ENCODE results near the gene DDX51. TPM values are rescaled to one million over a fixed set of nuclear protein-coding genes. Genes with fewer than 3 reads are reported as not detected.

The DDX51 gene, protein sequence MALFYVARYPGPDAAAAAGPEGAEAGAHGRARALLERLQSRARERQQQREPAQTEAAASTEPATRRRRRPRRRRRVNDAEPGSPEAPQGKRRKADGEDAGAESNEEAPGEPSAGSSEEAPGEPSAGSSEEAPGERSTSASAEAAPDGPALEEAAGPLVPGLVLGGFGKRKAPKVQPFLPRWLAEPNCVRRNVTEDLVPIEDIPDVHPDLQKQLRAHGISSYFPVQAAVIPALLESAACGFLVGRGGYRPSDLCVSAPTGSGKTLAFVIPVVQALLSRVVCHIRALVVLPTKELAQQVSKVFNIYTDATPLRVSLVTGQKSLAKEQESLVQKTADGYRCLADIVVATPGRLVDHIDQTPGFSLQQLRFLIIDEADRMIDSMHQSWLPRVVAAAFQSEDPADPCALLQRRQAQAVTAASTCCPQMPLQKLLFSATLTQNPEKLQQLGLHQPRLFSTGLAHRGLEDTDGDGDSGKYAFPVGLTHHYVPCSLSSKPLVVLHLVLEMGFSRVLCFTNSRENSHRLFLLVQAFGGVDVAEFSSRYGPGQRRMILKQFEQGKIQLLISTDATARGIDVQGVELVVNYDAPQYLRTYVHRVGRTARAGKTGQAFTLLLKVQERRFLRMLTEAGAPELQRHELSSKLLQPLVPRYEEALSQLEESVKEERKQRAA
- total RNA-seq (2014; rRNA removed) (26.7 and 37.9 TPM in 2 replicates), Bru-seq, nascent RNA (percentile 81 among the genes with signal in this experiment), BruChase-seq, experiment 1, labeled RNA remaining after a 6-hour chase (percentile 94 among the genes with signal in this experiment), BruChase-seq, experiment 2, labeled RNA remaining after a 2-hour chase (percentile 89 among the genes with signal in this experiment)
- long read RNA-seq, full-length matches to known transcripts = 46 of 140 reads
- long read RNA-seq, partial matches to known transcripts = 25 of 140 reads
- long read RNA-seq, other reads (novel, unspliced or antisense) = 69 of 140 reads

DNA sequence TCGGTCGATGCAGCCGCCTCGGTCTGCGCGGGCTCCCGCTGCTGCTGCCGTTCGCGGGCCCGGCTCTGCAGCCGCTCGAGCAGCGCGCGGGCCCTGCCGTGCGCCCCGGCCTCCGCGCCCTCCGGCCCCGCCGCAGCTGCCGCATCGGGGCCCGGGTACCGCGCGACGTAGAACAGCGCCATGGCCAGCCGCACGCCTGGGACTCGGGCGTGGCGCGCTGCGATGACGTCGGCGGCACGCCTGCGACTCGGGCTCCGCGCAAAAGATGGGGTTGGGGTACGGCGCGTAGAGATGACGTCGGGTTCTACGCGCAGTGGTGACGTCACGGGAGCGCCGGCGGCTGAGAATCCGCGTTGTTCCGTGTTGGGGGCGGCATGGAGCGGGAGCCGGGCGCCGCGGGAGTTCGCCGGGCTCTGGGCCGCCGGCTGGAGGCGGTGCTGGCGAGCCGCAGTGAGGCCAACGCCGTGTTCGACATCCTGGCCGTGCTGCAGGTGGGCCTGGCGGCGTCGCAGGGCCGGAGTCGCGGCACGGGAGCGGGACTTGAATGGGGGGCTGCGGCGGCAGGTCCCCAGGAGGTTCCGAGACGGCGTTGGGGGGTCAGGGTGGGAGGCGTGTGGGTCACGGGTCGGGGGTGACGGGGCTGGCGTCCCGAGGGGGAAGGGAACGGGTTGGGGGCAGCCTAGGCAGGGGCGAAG lies at the start of gene DDX51, which contains the start of gene NOC4L:
TSS of gene DDX51 (minus strand) at position 205 of the 695 bp plus-strand sequence. CDS start at position 182, 23 bp downstream.
TSS of gene NOC4L (plus strand) at position 343 of the 695 bp plus-strand sequence. CDS start at position 375, 32 bp downstream.
- ATAC-seq (peak; percentile 87), DNase-seq (peak; percentile 97)
- POLR2A ChIA-PET (ENCODE audit: unreplicated experiment) = no interaction called here
- peak within 1 kb of the TSS; percentile 34; the same call in 1 of the 2 replicates for H3K27ac ChIP-seq (ENCODE audit: low read length)
- no peaks in the 10 kb centered on the region for H3F3A ChIP-seq (ENCODE audit: low read length, unreplicated experiment)
- peak within 1 kb of the TSS; percentile 86 for H3K4me3 ChIP-seq (ENCODE audit: low read length)
- H3K4me2 ChIP-seq (ENCODE audit: low read length) = peak within 1 kb of the TSS; percentile 100
- CTCF ChIA-PET = no interaction called here
- H3K9me2 ChIP-seq (replicated peaks; ENCODE audit: low read length) = no peaks in the 10 kb centered on the region
- H2AFZ ChIP-seq (ENCODE audit: low read length) = peak within 1 kb of the TSS; percentile 91
- 0 out of 2 replicates have a peak, but pooled peaks cover 6% of the 10 kb centered on the region for H4K20me1 ChIP-seq (ENCODE audit: low read length)
- H3K9ac ChIP-seq (ENCODE audit: low read length) = peak within 1 kb of the TSS; percentile 98
- peaks cover 64% of the 10 kb centered on the region for H3K79me2 ChIP-seq (ENCODE audit: low read length)
- intact Hi-C loops (cut with micrococcal nuclease) = no loop called here
- no peaks in the 10 kb centered on the region for H3K9me3 ChIP-seq (ENCODE audit: low read length)
- H3K27me3 ChIP-seq (ENCODE audit: low read length) = no peaks in the 10 kb centered on the region
- BruUV-seq (replicated peaks) = no TSS peak
- peaks cover 46% of the 10 kb centered on the region for H3K36me3 ChIP-seq (ENCODE audit: low read depth, low read length)
- peaks cover 18% of the 10 kb centered on the region; the same call in 1 of the 2 replicates for H3K4me1 ChIP-seq (ENCODE audit: insufficient read depth, low read length)
- TF ChIP-seq, protein P1, sequence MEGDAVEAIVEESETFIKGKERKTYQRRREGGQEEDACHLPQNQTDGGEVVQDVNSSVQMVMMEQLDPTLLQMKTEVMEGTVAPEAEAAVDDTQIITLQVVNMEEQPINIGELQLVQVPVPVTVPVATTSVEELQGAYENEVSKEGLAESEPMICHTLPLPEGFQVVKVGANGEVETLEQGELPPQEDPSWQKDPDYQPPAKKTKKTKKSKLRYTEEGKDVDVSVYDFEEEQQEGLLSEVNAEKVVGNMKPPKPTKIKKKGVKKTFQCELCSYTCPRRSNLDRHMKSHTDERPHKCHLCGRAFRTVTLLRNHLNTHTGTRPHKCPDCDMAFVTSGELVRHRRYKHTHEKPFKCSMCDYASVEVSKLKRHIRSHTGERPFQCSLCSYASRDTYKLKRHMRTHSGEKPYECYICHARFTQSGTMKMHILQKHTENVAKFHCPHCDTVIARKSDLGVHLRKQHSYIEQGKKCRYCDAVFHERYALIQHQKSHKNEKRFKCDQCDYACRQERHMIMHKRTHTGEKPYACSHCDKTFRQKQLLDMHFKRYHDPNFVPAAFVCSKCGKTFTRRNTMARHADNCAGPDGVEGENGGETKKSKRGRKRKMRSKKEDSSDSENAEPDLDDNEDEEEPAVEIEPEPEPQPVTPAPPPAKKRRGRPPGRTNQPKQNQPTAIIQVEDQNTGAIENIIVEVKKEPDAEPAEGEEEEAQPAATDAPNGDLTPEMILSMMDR (conservative IDR thresholded peaks at IDR 0.05; ENCODE audit: low read depth, low read length) = no peak
- TF ChIP-seq EZH2 (IDR thresholded peaks at IDR 0.05; ENCODE audit: low read length, unreplicated experiment) (no peak), EZH2phosphoT487 (IDR thresholded peaks at IDR 0.05; ENCODE audit: borderline replicate concordance, low read length) (no peak)

DNA sequence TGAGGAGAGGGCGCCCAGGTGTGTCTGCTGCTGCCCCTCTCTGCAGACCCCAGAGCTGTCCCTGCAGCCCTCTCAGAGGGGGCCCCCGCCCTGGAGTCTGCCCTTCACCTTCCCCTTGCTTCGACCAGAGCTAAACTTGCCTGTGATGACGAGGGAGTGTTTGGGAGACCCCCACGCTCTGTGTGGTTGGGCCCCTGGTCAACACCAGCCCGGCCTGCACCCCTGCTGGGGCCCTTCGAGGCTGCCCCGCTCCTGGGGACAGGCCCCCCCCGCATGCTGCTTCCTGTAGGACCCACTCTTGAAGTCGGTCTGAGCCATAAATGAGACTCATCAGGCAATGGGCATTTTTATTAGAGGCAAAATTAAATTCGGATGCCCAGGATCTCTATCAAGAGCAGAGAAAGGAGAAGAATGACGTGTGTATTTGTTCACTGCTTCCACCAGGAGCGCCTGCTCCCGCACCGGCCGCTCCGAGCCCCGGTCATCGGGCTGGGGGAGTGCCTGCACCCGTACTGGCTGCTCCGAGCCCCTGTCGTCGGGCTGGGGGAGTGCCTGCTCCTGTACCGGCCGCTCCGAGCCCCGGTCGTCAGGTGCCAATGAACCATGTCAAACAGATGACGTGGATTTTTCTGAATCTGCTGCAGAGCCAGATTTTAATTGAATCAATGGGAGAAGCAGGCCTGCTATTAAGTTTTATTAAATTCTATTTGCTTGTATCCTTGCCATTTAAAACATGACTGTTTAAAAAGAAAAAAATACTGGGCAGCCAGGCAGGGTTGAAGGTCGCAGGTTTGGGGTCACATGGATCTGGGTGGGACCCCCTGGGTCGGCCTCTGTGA lies 47.8 kb upstream of the DDX51 start:
- no peak overlapping the region for H3K9ac ChIP-seq (ENCODE audit: low read length)
- no peaks in the 10 kb centered on the region for H3K9me2 ChIP-seq (replicated peaks; ENCODE audit: low read length)
- DNase-seq = no peak
- BruUV-seq (replicated peaks) = no TSS peak
- no peaks in the 10 kb centered on the region for H3K27me3 ChIP-seq (ENCODE audit: low read length)
- no peak overlapping the region for H3K4me2 ChIP-seq (ENCODE audit: low read length)
- intact Hi-C loops (cut with micrococcal nuclease) = no loop called here
- H3K4me1 ChIP-seq (ENCODE audit: insufficient read depth, low read length) = peaks cover 15% of the 10 kb centered on the region
- ChIA-PET POLR2A (ENCODE audit: unreplicated experiment) (no interaction called here), CTCF (no interaction called here)
- TF ChIP-seq EZH2 (IDR thresholded peaks at IDR 0.05; ENCODE audit: low read length, unreplicated experiment) (no peak), EZH2phosphoT487 (IDR thresholded peaks at IDR 0.05; ENCODE audit: borderline replicate concordance, low read length) (no peak)
- TF ChIP-seq, protein P1 (conservative IDR thresholded peaks at IDR 0.05; ENCODE audit: low read depth, low read length) = no peak
- H4K20me1 ChIP-seq (ENCODE audit: low read length) = no peaks in the 10 kb centered on the region
- no peaks in the 10 kb centered on the region for H3K79me2 ChIP-seq (ENCODE audit: low read length)
- no peak for ATAC-seq
- no peaks in the 10 kb centered on the region for H3F3A ChIP-seq (ENCODE audit: low read length, unreplicated experiment)
- no peaks in the 10 kb centered on the region for H3K9me3 ChIP-seq (ENCODE audit: low read length)
- no peak overlapping the region for H2AFZ ChIP-seq (ENCODE audit: low read length)
- H3K27ac ChIP-seq (ENCODE audit: low read length) = no peak overlapping the region
- H3K4me3 ChIP-seq (ENCODE audit: low read length) = no peak overlapping the region
- no peaks in the 10 kb centered on the region for H3K36me3 ChIP-seq (ENCODE audit: low read depth, low read length)

All from PC-3 (cell line).